HL-60 (cell line): ENCODE data around the gene LCE3D.

Experiments used
- CTCF ChIP-seq: IDR thresholded peaks from one replicate; pipeline ENCODE4 v1.5.1; 2011; ENCODE audit warnings: low read length, control low read depth, inconsistent platforms; ENCODE audit not compliant: insufficient read depth
- POLR2AphosphoS5 ChIP-seq: IDR thresholded peaks from 2 replicates; pipeline ENCODE4 v1.6.1; 2012; ENCODE audit warnings: low read depth

DNA sequence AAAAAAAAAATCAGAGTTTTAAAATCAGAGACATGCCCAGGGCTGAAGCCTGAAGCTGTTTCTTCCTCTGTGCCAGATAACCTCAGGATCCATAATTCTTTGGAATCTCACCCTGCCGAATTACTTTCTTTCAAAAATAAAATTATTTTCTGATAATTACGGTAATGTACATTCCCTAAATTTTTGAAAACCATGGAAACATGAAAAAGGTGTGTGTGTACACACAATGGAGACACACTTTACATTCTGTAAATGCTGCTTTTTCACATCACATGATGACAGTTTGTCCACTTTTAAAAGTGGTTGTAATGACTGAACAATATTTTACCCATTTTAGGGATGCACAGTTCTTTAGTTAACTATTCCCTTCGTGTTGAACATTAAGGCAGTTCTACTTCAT lies 44.5 kb downstream of the LCE3D start:
- no peak for TF ChIP-seq CTCF
- no peak for TF ChIP-seq POLR2AphosphoS5
